ENCODE results near the gene BAHCC1. TPM values are rescaled to one million over a fixed set of nuclear protein-coding genes. Genes with fewer than 3 reads are reported as not detected.
"Not testable (repeated sequence)": the region's sequence is repeated elsewhere in the genome, so short reads cannot be mapped to it uniquely, and the experiment has no call there.

The BAHCC1 gene
- 9.9 TPM for total RNA-seq
- long read RNA-seq, partial matches to known transcripts, result 2 of 7 reads
- long read RNA-seq, other reads (novel, unspliced or antisense), result 3 of 7 reads

DNA sequence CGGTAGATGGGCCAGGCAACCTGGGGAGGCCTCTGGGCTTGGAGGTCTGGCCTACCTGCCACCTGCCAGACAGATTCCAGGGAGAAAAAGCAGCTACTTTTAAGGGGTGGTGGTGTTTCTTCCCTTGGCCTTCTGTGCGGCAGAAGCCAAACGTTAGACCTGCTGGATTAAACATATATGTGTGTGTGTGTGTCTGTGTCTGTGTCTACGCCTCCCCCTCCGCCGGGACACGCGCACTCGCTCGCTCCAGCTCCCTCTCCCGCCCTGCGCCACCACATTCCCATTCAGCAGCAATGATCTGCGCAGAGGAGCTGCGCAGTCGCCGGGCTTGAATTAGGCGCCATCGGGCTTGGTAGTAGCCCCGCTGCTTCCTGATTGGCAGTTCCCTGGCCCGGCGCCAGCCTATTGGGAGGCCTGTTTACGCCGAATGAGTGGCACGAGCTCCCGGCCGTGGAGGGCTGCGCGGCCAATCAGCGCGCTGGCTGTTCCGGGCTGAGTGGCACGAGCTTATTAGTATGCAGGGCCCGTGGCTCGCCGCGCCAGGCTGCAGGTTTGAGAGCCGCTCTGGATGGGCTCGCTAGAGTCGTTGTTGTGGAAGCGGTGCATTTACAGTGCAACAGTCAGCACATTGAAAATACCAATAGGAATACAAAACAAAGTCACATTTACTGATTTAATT is at the start of gene BAHCC1:
Gene BAHCC1 (plus strand): TSS at position 537 of the 679 bp plus-strand sequence. CDS start 4,283 bp downstream, outside the sequence.
- intact Hi-C loops (cut with DNase I), result loop anchor here (2.0 kb wide), 2 partner anchors 88 to 100 kb away; partner anchors contain the start of gene SLC38A10
- peak; percentile 88 for ATAC-seq
- peak; percentile 100 for DNase-seq (ENCODE audit: missing footprints)

DNA sequence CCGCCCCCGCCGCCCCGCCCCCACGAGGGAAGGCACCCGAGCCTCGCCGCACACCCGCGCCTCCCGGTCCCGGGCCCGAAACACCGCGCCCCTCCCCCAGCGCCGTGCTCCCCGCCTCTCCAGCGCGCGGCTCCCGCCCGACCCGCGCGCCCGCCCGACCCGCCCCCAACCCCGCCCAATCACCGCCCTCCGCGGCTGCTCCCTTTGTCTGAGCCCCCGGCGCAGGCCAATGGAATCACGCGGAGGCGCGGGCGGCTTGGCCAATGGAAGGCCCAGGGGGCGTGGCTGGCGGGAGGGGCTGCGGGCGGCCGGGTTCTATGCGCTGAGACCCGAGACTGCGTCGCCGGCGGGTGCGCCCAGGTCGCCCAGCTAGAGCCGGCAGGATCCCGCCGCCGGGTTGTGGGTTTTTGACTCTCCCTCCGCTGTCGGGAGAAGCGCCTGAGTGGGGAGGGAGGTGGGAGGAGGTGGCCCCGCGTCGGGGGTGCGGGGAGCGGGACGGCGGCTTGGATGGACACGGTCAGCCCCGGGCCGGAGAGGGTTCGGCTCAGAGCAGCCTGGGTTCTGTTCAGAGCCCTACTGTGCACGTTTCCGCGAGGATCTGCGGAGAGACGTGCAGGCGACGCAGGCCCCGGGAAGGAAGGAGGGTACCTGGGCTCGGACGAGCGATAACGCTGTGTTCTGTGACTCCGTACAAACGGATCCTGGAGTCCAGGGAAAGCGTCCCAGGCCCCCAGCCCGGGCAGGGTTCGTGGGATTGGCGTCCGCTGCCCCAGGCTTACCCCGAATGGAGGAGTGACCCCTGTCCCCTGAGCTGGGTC is 49.0 kb upstream of the BAHCC1 start:
- intact Hi-C loops (cut with DNase I), result loop anchor here (2.0 kb wide), 1 partner anchor 143 kb away; no protein-coding TSS in a partner anchor
- ATAC-seq (peak; percentile 91), DNase-seq (ENCODE audit: missing footprints) (peak; percentile 100)

DNA sequence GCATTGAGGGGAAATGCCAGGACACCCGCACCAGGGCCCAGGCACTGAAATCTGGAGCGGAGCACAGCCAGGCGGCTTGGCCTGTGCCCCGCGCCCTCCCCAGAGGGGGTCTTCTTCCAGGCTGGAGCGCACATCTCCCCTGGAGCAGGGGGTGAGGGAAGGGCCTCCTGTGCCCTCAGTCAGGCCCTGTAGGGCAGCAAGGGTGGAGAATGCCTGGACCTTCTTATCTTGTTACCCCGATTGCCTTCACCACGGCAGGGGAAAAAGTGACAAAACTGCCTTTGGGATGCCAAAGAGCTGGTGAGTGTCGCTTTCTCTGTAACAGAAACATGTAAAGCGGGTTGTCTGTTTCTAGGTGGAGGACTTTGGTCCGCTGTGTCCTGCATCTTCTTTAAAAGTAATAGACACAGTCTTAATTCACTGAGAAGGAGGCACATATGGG is 48.3 kb upstream of the BAHCC1 start:
- ATAC-seq (no peak), DNase-seq (ENCODE audit: missing footprints) (peak; percentile 11)
- intact Hi-C loops (cut with DNase I), result loop anchor here (2.0 kb wide), 1 partner anchor 142 kb away; no protein-coding TSS in a partner anchor

DNA sequence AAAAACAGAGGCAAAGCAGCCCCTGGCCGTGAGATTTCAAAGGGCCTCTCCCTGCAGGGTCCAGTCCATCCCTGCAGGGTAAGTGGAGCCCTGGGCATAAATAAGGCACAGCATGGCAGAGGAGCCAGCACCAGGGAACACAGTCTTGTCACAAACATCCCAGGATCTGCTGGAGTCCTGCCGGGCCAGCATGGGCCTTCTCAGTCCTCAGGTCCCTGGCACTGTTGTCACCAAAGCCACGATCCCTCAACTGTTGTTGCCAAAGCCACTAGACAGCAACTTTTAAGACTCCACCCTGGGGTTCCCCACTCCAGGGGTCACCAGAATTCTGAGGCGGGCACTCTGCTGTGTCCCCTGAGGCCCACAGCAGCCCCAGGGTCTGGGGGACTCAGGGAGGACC is 47.8 kb upstream of the BAHCC1 start:
- DNase-seq (ENCODE audit: missing footprints), result peak; percentile 16
- intact Hi-C loops (cut with DNase I), result loop anchor here (2.0 kb wide), 1 partner anchor 141 kb away; no protein-coding TSS in a partner anchor
- ATAC-seq, result no peak

DNA sequence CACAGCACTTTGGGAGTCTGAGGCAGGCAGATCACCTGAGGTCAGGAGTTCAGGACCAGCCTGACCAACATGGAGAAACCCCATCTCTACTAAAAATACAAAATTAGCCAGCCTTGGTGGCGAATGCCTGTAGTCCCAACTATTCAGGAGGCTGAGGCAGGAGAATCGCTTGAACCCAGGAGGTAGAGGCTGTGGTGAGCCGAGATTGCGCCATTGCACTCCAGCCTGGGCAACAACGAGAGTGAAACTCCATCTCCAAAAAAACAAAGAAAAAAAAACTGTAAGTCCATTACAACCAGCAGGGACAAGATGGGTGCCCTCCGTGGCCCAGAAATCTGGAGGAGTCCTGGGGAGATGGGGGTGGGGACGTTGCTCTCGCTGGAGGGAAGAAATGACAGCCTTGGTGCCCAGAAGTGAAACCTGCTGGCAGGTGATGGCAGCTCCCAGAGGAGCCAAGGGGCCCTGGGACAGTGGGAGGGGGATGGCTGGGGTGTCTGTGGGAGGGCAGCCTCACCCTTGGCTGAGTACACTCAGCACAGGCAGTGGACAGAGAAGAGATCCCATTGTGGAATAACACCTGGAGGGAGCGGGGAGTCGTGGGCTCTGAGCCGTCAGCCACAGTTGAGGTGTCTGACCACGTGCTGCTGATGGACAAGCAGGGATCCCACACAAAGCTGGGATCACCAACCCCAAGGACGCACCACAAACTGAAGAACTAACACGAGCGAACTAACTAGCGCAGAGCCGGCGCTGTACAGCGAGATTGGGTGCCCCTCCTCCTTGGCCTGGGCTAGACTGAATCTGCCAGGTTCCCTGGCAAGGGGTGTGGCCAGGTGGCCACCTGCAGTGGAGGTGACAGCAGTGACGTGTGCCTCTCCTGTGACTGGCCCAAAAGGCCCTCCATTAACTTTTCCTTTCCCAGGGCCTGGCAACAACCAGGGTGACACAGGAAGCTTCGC is 46.9 kb upstream of the BAHCC1 start:
- ATAC-seq, result no peak
- peak; percentile 62 for DNase-seq (ENCODE audit: missing footprints)
- intact Hi-C loops (cut with DNase I), result no loop called here

DNA sequence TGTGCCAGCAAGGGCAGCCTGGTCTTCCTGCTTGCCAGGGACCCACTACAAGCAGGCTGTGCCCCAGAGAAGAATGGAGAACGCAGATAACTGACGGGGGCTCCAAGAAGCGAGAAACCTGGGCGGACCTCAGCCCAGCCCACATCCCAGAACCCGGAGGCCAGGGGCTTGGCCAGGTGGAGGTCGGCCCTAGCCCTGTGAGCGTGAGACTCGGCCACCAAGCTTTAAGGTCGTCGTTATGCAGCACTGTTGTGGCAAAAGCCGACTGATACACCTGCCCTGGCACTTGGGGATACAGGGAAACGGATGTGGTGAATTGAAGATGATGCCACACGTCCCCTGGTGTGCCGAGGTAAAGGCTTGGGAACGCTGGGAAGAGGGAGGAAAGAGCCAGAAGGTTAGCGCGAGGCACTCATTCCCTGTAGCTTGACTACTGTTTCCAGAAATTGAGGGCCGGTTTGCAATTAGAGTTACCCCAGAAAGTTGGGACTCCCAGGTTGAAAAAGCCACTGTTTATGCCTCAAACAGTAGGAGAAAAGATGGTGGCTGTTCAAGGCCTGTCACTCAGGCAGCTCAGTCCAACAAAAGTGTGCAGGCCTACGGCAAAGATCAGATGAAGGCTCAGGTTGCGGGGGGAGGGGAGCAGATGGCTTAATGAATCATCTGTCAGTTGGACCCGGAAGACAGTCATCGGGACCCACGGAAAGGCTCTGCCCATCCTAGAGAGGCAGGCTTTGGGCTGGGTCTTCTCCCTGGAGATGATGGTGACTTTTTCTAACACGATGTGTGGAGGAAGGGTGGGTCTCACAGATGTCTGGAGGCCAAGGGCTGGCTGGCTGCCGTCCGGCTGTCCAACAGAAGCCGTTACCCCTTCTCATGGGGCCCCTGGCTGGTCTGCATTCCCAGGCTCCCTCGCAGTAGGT is 45.6 kb upstream of the BAHCC1 start:
- intact Hi-C loops (cut with DNase I), result no loop called here
- DNase-seq (ENCODE audit: missing footprints) (peak; percentile 64), ATAC-seq (no peak)

DNA sequence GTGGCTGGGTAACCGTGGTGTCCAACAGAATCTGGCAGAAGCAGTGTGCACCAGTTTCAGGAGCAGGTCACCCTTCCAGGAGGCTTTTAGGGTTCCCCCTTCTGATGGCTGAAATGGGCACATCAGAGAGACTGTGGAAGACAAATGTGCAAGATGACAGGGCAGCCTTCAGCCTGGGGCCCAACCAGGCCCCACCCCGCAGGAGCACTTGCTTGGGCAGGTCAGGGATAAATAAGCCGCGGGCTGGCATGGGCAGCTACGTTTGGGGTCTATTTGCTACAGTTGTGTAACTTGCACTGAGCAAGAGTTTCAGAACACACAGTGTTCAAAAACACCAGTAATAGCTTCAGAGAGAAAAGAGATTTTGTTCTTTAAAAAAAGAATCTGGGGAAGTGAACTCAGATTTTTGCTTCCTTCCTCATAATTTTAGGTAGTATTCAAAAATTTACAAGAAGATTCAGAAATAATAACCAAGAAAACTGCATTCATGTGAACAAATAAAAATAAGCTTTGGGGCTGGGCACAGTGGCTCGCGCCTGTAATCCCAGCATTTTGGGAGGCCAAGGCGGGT is 44.9 kb upstream of the BAHCC1 start:
- peak; percentile 9 for DNase-seq (ENCODE audit: missing footprints)
- intact Hi-C loops (cut with DNase I), result no loop called here
- ATAC-seq, result no peak

DNA sequence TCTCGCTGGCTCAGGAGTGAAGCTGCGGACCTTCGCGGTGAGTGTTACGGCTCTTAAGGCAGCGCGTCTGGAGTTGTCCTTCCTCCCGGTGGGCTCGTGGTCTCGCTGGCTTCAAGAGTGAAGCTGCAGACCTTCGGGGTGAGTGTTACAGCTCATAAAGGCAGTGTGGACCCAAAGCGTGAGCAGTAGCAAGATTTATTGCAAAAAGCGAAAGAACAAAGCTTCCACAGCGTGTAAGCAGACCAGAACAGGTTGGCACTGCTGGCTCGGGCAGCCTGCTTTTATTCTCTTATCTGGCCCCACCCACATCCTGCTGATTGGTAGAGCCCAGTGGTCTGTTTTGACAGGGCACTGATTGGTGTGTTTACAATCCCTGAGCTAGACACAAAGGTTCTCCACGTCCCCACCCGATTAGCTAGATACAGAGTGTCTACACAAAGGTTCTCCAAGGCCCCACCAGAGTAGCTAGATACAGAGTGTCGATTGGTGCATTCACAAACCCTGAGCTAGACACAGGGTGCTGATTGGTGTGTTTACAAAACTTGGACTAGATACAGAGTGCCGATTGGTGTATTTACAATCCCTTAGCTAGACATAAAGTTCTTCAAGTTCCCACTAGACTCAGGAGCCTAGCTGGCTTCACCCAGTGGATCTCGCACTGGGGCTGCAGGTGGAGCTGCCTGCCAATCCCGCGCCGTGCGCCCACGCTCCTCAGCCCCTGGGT is 43.8 kb upstream of the BAHCC1 start:
- intact Hi-C loops (cut with DNase I); ATAC-seq: not testable (repeated sequence)
- DNase-seq (ENCODE audit: missing footprints), result peak; percentile 17

DNA sequence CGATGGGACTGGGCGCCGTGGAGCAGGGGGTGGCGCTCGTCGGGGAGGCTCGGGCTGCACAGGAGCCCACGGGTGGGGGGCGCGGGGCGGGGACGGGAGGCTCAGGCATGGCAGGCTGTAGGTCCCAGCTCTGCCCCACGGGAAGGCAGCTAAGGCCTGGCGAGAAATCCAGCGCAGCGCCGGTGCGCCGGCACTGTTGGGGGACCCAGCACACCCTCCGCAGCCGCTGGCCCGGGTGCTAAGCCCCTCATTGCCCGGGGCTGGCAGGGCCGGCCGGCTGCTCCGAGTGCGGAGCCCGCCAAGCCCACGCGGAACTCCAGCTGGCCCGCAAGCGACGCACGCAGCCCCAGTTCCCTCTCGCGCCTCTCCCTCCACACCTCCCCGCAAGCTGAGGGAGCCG is 43.2 kb upstream of the BAHCC1 start:
- peak; percentile 28 for DNase-seq (ENCODE audit: missing footprints)
- intact Hi-C loops (cut with DNase I); ATAC-seq: not testable (repeated sequence)

DNA sequence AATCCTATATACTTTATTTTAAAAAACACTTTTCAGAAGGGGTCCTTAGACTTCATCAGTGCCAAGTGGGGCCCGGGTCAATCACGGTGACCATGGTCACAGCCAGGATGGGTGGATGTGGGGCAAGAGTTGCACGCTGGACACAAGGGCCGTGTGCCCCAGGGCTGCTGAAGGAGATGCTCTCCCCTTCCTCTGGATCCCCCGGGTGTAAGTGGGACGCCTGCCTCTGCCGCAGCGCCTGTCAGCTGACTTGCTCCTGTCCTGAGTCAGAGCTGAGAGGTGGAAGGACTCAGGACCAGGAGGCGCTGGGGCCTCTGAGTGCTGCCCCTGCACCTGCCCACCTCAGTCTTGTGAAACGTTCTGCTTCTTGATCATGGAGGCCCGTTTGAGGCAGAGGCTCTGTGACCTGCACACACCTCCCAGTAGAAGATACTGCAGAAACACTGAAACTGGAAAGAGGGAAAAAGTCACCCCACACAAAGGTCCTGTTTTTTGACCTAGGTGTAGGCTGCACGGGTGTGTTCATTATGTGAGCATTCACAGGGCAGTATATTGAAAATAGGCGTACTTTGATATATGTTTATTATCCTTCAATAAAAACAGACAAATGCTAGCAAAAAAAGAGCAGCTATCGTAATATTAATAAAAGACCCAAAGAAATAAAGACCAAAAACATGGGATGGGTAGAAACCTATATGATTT is 40.9 kb upstream of the BAHCC1 start:
- intact Hi-C loops (cut with DNase I), result no loop called here
- ATAC-seq, result no peak

DNA sequence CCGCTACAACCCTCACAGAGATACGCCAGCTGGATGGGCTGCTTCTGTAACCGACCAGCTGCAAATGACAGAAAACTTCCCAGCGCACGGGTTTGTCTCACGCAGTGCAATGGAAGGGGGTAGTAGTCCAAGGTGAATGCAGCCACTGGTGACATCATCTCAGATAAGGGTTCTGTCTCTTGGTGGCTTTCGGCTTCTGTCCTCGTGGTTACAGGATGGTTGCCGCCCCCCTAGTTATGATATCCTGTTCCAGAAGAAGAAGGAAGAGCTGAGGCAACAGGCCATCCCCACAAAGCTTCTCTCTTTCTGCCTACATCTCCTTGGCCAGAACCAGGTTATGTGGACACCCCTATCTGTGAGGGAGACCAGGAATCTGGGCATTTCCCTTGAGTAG is 40.3 kb upstream of the BAHCC1 start:
- peak; percentile 26 for DNase-seq (ENCODE audit: missing footprints)
- intact Hi-C loops (cut with DNase I), result no loop called here
- no peak for ATAC-seq

More for the DNA sequence above, 40.9 kb upstream of the BAHCC1 start:
- DNase-seq (ENCODE audit: missing footprints), result peak; percentile 32

DNA sequence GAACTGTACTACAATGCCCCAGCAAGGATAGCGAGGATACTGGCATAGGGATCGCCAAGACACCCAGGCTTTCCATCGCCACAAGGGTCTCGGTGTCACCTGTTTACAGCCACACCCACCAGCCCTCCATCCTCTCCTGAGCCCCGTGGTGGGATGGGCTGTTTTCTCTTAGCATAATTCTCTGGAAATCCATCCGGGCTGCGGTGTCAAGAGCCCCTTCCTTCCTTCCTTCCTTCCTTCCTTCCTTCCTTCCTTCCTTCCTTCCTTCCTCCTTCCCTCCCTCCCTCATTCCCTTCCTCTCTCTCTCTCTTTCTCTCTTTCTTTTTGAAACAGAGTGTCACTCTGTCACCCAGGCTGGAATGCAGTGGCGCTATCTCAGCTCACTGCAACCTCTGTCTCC is 36.0 kb upstream of the BAHCC1 start:
- ATAC-seq (no peak), DNase-seq (ENCODE audit: missing footprints) (no peak)
- intact Hi-C loops (cut with DNase I), result no loop called here

DNA sequence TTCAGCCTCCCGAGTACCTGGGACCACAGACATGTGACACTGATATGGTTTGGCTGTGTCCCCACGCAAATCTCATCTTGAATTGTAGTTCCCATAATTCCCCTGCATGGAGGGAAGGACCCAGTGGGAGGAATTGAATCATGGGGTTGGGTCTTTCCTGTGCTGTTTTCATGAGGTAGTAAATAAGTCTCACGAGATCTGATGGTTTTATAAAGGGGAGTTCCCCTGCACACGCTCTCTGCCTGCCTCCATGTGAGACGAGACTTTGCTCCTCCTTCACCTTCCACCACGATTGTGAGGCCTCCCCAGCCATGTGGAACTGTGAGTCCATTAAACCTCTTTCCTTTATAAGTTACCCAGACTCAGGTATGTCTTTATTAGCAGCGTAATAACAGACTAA is 33.3 kb upstream of the BAHCC1 start:
- DNase-seq (ENCODE audit: missing footprints); intact Hi-C loops (cut with DNase I); ATAC-seq: not testable (repeated sequence)

DNA sequence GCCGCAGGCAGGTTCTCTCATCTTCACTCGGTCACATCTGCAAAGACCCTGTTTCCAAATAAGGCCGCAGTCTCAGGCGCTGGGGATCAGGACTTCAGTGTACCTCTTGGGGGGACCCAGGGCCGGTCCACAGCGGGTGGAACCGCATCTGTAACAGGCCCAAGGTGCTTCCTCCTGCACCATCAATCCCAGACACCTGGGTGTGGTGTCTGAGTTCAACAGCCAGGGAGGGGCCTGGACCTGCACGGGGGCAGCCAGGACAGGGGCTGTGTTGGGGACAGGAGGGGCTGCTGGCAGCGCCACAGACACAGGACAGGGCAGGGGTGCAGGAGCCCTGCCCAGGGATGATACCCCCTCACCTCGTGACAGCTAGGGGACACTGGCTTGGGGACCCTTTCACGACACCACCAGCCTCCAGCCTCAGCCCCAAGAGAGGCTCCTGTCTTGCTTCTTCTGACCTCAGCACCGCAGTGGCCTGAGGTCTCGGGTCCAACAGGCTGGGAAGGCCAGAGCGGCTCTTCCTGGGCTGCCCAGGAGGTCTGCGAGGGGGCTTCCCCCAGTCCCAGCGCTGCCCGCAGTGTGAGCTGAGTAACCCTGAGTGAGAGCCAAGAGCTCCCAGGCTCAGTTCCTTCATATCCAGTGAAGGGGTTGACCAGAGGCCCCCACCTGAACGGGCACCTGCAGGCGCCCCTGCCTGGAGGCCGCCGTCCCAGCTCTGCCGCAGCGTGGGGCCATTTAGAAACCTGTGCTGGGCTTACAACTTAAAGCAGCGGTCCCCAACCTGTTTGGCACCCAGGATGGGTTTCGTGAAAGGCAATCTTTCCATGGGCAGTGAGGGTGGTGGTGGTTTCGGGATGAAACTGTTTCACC is 30.7 kb upstream of the BAHCC1 start:
- ATAC-seq, result no peak
- intact Hi-C loops (cut with DNase I), result no loop called here
- peak; percentile 37 for DNase-seq (ENCODE audit: missing footprints)

DNA sequence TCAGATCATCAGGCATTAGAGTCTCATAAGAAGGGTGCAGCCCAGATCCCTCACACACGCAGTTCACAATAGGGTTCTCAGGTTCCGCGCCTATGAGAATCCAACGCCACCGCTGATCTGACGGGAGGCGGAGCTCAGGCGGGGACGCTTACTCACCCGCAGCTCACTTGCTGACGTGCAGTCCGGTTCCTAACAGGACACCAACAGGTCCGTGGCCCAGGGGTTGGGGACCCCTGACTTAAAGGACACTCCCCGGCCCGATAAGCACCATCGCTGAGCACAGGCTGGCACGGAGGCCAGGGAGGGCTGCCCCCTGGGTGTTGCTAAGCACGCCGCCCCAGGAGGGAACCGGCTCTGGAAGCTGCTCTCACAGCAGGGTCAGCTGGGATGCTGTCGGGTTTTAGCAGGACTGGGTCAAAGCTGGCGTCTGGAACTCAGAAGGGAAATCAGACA is 30.1 kb upstream of the BAHCC1 start:
- ATAC-seq (peak; percentile 65), DNase-seq (ENCODE audit: missing footprints) (peak; percentile 68)
- intact Hi-C loops (cut with DNase I), result no loop called here
